OCI-LY3 (cell line): ENCODE data around the gene ABCB8.
A peak's percentile ranks its signal among the peaks of the same experiment; 100 is the strongest.

Experiments used
- H2AFZ ChIP-seq: fragments of 200-600, 300-600 bp; shearing (Covaris generic); 2 replicates; pipeline ENCODE4 v1.6.0; 2014; ENCODE audit warnings: antibody characterized with exemption, low read depth, low read length
- H3K27ac ChIP-seq: fragments of 200-600, 300-600 bp; sonication (generic); 2 replicates; pipeline ENCODE4 v1.5.1; 2014; ENCODE audit warnings: mild to moderate bottlenecking, low read length, moderate library complexity, mixed read lengths
- H3K27me3 ChIP-seq: fragments of 200-600, 300-600 bp; sonication (generic); 2 replicates; pipeline ENCODE4 v1.6.1; 2014; ENCODE audit warnings: low read depth, low read length, mixed read lengths
- H3K36me3 ChIP-seq: fragments of 200-600, 300-600 bp; sonication (generic); replicated peaks from 2 replicates; pipeline ENCODE3; 2014; ENCODE audit warnings: low read depth, low read length, mixed read lengths
- H3K4me1 ChIP-seq: fragments of 300-600, 200-600 bp; sonication (generic); 2 replicates; pipeline ENCODE4 v1.6.1; 2014; ENCODE audit warnings: low read length, mixed read lengths
- H3K4me2 ChIP-seq: fragments of 200-600, 300-600 bp; sonication (generic); 2 replicates; pipeline ENCODE4 v1.6.1; 2014; ENCODE audit warnings: low read length, mixed read lengths
- H3K4me3 ChIP-seq: fragments of 300-600, 200-600 bp; sonication (generic); 2 replicates; pipeline ENCODE4 v1.5.1; 2014; ENCODE audit warnings: antibody characterized with exemption, mild to moderate bottlenecking, low read length, moderate library complexity
- H3K79me2 ChIP-seq: fragments of 300-600, 200-600 bp; shearing (Covaris generic); 2 replicates; pipeline ENCODE4 v1.6.1; 2014; ENCODE audit warnings: mild to moderate bottlenecking, low read length, mixed read lengths
- H3K9ac ChIP-seq: fragments of 300-600, 200-600 bp; shearing (Covaris generic); 2 replicates; pipeline ENCODE4 v1.6.0; 2014; ENCODE audit warnings: mild to moderate bottlenecking, low read length, moderate library complexity
- H3K9me3 ChIP-seq: fragments of 200-600, 300-600 bp; shearing (Covaris generic); 2 replicates; pipeline ENCODE4 v1.6.1; 2014; ENCODE audit warnings: low read length, mixed read lengths; ENCODE audit not compliant: insufficient read depth
- H4K20me1 ChIP-seq: fragments of 200-600, 300-600 bp; sonication (generic); 2 replicates; pipeline ENCODE4 v1.6.1; 2016; ENCODE audit warnings: low read length, mixed read lengths; ENCODE audit not compliant: insufficient read depth
- CTCF ChIP-seq: fragments of 200-600, 300-600 bp; sonication (generic); IDR thresholded peaks from 2 replicates; pipeline ENCODE4 v1.5.1; 2014; ENCODE audit warnings: antibody characterized with exemption, low read length, low read depth
- EZH2phosphoT487 ChIP-seq: fragments of 200-600 bp; shearing (Covaris generic); IDR thresholded peaks from 2 replicates; pipeline ENCODE4 v1.6.1; 2018; ENCODE audit warnings: antibody characterized with exemption, mixed run types, low read depth

Gene ABCB8

GRCh38 chr7:150994838-150995510 lies 33.3 kb upstream of the ABCB8 start:
- H3K27me3 ChIP-seq: no peaks in the 10 kb centered on the region
- H3K27ac ChIP-seq: no peak overlapping the region
- no peaks in the 10 kb centered on the region for H4K20me1 ChIP-seq
- TF ChIP-seq CTCF (no peak), EZH2phosphoT487 (no peak)
- no peaks in the 10 kb centered on the region for H3K4me1 ChIP-seq
- no peaks in the 10 kb centered on the region for H3K79me2 ChIP-seq
- peaks cover 5% of the 10 kb centered on the region; the same call in 1 of the 2 replicates for H3K9me3 ChIP-seq
- H3K4me3 ChIP-seq: no peak overlapping the region
- no peak overlapping the region for H3K9ac ChIP-seq
- peaks cover 3% of the 10 kb centered on the region for H3K36me3 ChIP-seq
- no peak overlapping the region for H3K4me2 ChIP-seq
- no peak overlapping the region for H2AFZ ChIP-seq

GRCh38 chr7:150996376-150997074 lies 31.7 kb upstream of the ABCB8 start:
- Histone ChIP-seq H3K9ac (no peak overlapping the region), H3K4me3 (peak overlapping the region; percentile 33; the same call in 1 of the 2 replicates), H3K36me3 (no peaks in the 10 kb centered on the region), H3K27ac (no peak overlapping the region), H3K9me3 (no peaks in the 10 kb centered on the region), H2AFZ (no peak overlapping the region), H3K4me2 (peak overlapping the region; percentile 36; the same call in 1 of the 2 replicates), H3K4me1 (no peaks in the 10 kb centered on the region), H3K27me3 (no peaks in the 10 kb centered on the region), H3K79me2 (no peaks in the 10 kb centered on the region), H4K20me1 (no peaks in the 10 kb centered on the region)
- TF ChIP-seq EZH2phosphoT487 (no peak), CTCF (no peak)

- Histone ChIP-seq H3K27ac (no peak overlapping the region), H3K9me3 (no peaks in the 10 kb centered on the region), H3K4me3 (peak overlapping the region; percentile 33; the same call in 1 of the 2 replicates), H3K79me2 (no peaks in the 10 kb centered on the region), H3K36me3 (no peaks in the 10 kb centered on the region), H3K4me1 (no peaks in the 10 kb centered on the region), H3K9ac (no peak overlapping the region), H2AFZ (no peak overlapping the region), H3K4me2 (peak overlapping the region; percentile 36; the same call in 1 of the 2 replicates), H3K27me3 (no peaks in the 10 kb centered on the region), H4K20me1 (no peaks in the 10 kb centered on the region)
- TF ChIP-seq EZH2phosphoT487: no peak
- TF ChIP-seq CTCF: no peak
These were observed 31.2 kb upstream of the ABCB8 start for GRCh38 chr7:150997075-150997511.

GRCh38 chr7:150997817-150998216 lies 30.4 kb upstream of the ABCB8 start:
- H3K79me2 ChIP-seq: no peaks in the 10 kb centered on the region
- no peak overlapping the region for H3K9ac ChIP-seq
- H3K36me3 ChIP-seq: no peaks in the 10 kb centered on the region
- no peak overlapping the region for H3K4me2 ChIP-seq
- TF ChIP-seq EZH2phosphoT487: no peak
- no peak for TF ChIP-seq CTCF
- no peak overlapping the region for H3K4me3 ChIP-seq
- H3K27ac ChIP-seq: no peak overlapping the region
- H3K9me3 ChIP-seq: no peaks in the 10 kb centered on the region
- H4K20me1 ChIP-seq: no peaks in the 10 kb centered on the region
- H3K4me1 ChIP-seq: no peaks in the 10 kb centered on the region
- H2AFZ ChIP-seq: no peak overlapping the region
- no peaks in the 10 kb centered on the region for H3K27me3 ChIP-seq
